ENCODE data around the gene CYB561D2. TPM values are rescaled to one million over a fixed set of nuclear protein-coding genes. Genes with fewer than 3 reads are reported as not detected.

CYB561D2 gene
- total RNA-seq, 4 donors from 2014 or later, result 13.9 to 22.0 (median 18.2) TPM

GRCh38 chr3:50316657-50317242 lies 33.9 kb upstream of the CYB561D2 start:
- TF ChIP-seq, protein P1, sequence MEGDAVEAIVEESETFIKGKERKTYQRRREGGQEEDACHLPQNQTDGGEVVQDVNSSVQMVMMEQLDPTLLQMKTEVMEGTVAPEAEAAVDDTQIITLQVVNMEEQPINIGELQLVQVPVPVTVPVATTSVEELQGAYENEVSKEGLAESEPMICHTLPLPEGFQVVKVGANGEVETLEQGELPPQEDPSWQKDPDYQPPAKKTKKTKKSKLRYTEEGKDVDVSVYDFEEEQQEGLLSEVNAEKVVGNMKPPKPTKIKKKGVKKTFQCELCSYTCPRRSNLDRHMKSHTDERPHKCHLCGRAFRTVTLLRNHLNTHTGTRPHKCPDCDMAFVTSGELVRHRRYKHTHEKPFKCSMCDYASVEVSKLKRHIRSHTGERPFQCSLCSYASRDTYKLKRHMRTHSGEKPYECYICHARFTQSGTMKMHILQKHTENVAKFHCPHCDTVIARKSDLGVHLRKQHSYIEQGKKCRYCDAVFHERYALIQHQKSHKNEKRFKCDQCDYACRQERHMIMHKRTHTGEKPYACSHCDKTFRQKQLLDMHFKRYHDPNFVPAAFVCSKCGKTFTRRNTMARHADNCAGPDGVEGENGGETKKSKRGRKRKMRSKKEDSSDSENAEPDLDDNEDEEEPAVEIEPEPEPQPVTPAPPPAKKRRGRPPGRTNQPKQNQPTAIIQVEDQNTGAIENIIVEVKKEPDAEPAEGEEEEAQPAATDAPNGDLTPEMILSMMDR (IDR thresholded peaks at IDR 0.05; ENCODE audit: low read depth), result no peak

DNA sequence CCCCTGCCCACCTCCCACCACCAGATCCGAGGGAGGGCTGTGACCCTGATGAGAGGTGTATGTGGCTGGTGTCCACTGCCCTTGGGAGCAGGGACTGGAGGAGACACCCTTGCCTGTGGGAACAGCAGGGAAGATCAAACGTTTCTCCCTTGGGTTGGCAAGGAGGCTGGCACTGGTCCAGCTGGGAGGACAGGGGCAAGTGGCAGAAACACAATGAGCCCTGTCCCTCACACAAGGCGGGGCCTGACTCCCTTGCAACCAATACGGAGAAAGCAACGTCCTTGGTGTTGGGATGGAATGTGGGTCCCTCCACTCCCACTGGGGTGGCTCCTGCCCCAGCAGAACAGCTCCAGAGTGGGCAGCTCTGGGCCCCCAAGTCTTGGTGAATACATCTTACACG lies 33.4 kb upstream of the CYB561D2 start:
- TF ChIP-seq, protein P1 (IDR thresholded peaks at IDR 0.05; ENCODE audit: low read depth), result no peak

DNA sequence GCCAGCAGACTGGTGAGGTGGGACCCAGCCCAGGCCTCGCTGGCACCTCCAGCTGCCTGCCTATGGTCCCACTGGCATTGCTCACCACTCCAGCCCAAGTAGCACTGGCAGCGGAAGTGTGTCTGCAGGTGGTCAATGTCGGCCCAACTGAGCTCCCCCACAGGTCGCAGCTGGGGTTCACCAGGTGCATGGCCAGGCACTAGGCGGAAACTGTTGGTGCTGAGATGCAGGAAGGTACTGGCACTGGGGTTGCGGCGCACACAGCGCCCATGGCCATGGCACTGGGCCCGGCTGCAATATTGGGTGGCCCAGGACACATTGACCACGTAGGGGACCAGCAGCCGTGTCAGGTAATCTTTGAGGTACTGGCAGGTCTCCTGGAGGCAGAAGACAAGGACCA lies 32.5 kb upstream of the CYB561D2 start:
- TF ChIP-seq, protein P1 (IDR thresholded peaks at IDR 0.05; ENCODE audit: low read depth), result no peak

GRCh38 chr3:50318615-50319014 lies 32.0 kb upstream of the CYB561D2 start:
- TF ChIP-seq, protein P1 (IDR thresholded peaks at IDR 0.05; ENCODE audit: low read depth), result no peak

DNA sequence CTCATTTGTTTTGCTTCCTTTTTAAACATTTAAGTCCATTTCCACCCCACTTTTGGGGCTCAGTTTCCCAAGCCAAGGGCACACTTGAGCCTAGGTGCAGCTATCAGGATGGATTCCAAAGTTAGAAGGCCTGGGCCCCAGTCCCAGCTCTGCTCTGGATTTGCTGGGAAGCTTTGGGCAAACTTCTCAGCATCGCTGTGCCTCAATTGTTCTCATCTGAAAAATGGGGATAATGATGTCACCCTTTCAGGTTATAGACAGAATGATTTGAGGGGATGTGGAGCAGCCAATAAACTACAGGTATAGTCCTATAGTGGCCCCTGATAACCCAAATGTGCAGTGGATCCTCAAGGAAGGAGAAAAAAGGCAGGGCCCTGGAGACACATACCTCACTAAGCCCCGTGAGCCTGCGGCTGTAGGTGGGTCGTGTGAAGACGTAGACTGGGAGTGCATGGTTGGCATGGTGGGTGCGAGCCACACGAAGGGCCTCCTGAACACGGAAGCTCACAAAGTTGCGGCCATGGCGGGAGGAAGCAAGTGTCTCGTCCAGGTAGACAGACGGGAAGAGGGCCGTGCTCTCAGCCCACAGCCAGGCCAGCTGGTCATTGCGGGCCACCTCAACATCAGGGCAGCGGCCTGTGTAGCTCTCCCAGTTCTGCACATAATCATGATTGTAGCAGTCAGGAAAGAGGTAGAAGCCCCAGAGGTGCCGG lies 31.3 kb upstream of the CYB561D2 start:
- TF ChIP-seq, protein P1 (IDR thresholded peaks at IDR 0.05; ENCODE audit: low read depth), result no peak

DNA sequence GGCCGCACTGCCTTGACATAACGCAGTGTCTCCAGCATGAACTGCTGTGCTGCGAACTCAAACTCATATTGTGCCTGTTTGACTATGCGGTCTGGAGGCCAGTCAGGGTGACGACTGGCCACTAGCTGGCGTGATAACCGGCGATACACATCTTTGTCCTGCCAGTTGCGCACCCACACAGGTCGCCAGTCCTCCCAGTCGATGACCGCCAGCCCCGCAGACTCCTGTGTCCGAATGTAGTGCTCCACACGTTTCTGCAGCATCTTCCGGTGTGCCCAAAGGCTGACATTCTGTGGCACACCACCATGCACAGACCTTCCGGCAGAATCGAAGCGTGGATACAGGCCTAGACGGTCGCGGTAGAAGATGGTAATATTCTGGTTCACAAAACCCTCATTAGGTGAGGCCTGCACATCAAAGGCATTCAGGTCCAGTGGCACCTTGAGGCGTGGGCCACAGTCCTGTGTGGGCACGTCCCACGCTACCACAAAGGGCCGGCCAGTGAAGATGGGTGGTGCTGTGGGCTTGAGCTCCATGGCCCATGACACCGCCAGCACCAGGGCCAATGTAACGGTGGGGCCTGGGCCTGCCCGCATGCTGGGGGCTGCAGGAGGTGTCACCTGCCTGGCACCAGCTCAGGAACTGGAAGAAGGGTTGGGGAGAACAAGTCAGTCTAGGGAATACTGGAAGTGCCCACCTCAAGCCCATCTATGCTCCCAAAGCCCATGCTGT lies 30.6 kb upstream of the CYB561D2 start:
- TF ChIP-seq, protein P1 (IDR thresholded peaks at IDR 0.05; ENCODE audit: low read depth), result no peak

DNA sequence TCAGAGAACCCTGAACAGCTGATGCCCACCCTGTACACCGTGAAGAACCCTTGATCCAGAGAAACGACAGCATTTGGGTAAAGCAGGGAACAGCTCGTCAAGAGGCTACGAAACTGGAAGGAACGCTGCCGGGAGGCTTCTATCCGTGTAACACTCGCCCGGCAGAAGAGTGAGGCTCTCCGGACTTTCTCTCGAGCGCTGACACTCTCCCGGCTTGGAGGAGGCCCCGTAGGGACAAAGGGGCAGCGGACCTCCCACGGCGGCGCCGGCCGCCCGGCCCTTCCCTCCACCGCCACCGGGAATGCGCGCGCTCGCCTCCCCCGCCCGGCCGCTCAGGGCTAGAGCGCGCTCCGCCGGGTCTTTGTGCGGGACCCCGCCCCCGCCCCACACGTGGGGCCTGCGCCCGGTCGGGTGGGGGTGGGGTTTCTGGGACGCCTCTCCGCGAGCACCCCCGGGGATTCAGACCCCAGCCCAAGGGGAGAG lies 29.8 kb upstream of the CYB561D2 start:
- TF ChIP-seq, protein P1 (IDR thresholded peaks at IDR 0.05; ENCODE audit: low read depth), result no peak

Data from subcutaneous adipose tissue (tissue), 4 donors.